ENCODE results near the gene GRP.

DNA sequence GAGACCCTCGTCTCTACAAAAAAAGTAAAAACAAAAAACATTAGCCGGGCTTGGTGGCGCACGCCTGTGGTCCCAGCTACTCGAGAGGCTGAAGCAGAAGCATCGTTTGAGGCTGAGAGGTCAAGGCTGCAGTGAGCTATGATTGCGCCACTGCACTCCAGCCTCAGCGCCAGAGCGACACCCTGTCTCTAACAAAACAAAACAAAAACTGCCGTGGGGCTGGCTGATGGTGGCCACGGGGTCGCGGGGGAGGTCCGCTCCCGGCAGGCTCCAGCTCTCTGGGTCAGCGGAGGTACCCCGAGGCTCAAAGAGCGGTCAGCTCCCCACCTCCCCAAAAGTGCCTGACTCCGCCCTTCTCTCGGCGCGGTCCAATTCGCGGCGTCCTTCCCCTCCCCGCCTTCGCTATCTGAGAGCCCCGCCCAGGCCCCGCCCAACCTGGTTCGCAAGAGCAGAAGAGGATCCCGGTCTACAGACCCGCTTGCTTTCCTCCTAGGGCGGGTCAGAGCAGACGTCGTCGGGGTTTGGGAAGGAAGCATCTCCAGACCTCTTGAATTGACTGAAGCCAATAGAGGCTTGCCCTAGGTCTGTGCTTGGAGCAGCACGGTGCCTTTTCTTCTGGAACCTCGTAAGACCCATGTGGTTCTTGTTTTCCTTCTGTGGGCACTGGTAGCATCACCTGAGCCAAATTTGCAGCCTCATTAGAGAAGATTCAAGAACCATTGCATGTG is 45.5 kb downstream of the GRP start:
- TF ChIP-seq POLR2A (IDR thresholded peaks at IDR 0.05), result no peak
- TF ChIP-seq, protein P1, sequence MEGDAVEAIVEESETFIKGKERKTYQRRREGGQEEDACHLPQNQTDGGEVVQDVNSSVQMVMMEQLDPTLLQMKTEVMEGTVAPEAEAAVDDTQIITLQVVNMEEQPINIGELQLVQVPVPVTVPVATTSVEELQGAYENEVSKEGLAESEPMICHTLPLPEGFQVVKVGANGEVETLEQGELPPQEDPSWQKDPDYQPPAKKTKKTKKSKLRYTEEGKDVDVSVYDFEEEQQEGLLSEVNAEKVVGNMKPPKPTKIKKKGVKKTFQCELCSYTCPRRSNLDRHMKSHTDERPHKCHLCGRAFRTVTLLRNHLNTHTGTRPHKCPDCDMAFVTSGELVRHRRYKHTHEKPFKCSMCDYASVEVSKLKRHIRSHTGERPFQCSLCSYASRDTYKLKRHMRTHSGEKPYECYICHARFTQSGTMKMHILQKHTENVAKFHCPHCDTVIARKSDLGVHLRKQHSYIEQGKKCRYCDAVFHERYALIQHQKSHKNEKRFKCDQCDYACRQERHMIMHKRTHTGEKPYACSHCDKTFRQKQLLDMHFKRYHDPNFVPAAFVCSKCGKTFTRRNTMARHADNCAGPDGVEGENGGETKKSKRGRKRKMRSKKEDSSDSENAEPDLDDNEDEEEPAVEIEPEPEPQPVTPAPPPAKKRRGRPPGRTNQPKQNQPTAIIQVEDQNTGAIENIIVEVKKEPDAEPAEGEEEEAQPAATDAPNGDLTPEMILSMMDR (IDR thresholded peaks at IDR 0.05), result no peak

All from thyroid gland (tissue), 4 donors.